Ovary (tissue), 9 donors: ENCODE results near the gene KRT3. TPM values are rescaled to one million over a fixed set of nuclear protein-coding genes. Genes with fewer than 3 reads are reported as not detected.

Experiments used
- DNase-seq, 5 donors: peaks; one replicate each; pipeline ENCODE4 v3.0.0-alpha.2; 2019 to 2020
- H3K27ac ChIP-seq, 2 donors: fragments of 200-600 bp; one replicate each; pipeline versions ENCODE4 v1.5.1 to v1.8.0; 2019 to 2022
- H3K27me3 ChIP-seq: fragments of 200-600 bp; one replicate; pipeline ENCODE4 v1.8.0; 2022
- H3K36me3 ChIP-seq: fragments of 200-600 bp; sonication (generic); one replicate; pipeline ENCODE4 v1.5.1; 2019
- H3K4me1 ChIP-seq: one replicate; pipeline ENCODE4 v1.8.1; 2013; ENCODE audit warnings: mild to moderate bottlenecking, moderate library complexity; ENCODE audit not compliant: insufficient read depth
- H3K4me3 ChIP-seq: fragments of 200-600 bp; sonication (generic); one replicate; pipeline ENCODE4 v1.5.1; 2017
- H3K9me3 ChIP-seq, 2 donors: fragments of 200-600 bp in 1 of 2; sonication (generic) in 1 of 2; one replicate each; pipeline versions ENCODE4 v1.5.1 to v1.8.1; 2013 to 2019; ENCODE audit warnings: mild to moderate bottlenecking in 1 of 2, moderate library complexity in 1 of 2
- EP300 ChIP-seq: sonication (generic); formaldehyde crosslinking; IDR thresholded peaks from one replicate; pipeline ENCODE4 v1.6.1; 2017; ENCODE audit warnings: antibody characterized with exemption
- POLR2A ChIP-seq: fragments of 450-650 bp; IDR thresholded peaks from one replicate; pipeline ENCODE4 v1.6.1; 2017; ENCODE audit warnings: antibody characterized with exemption, mild to moderate bottlenecking, moderate library complexity
- WGBS, 3 donors: extraction: QIAGEN DNeasy Blood & Tissue Kit in 1 of 3; methylation state at CpG; one replicate each; pipeline versions ENCODE4 v1.1.5 to v1.1.7; 2013 to 2017; 5-methylcytosine and 5-hydroxymethylcytosine counted together
- intact Hi-C, 4 donors: fragments of 100-400 bp; cut with DNase I; formaldehyde crosslinking; loops; one replicate each; pipeline versions ENCODE4 v1.11.0 to v1.15.1; 2022 to 2023
- polyA plus RNA-seq, 2 donors: library from polyadenylated mRNA; stranded (reverse); fragments of 200-250 nt in 1 of 2; fragments of 350-450 nt in 1 of 2; fragmentation: Illumina TruSeq in 1 of 2; extraction: RNeasy Lipid Tissue Mini Kit (QIAGEN cat#74804) in 1 of 2; gene quantifications; one replicate each; pipeline ENCODE4 v1.2.3, GENCODE V29; 2013 to 2014
- total RNA-seq, 7 donors: library from RNA; depleted of rRNA in 2 of 7; stranded (reverse); fragments of >200 nt in 2 of 7; fragmentation: NEBNext Ultra II Directional in 3 of 7; extraction: Animal tissue kit (Norgen Biotek cat#: 25700) in 3 of 7; gene quantifications; one replicate each; pipeline versions ENCODE4 v1.1.0 to v1.2.4, GENCODE V29; 2016 to 2023
- TF ChIP-seq, protein P1 (sequence below), 3 donors: fragments of 450-650 bp in 2 of 3; fragments of 200-600 bp in 1 of 3; IDR thresholded peaks; one replicate each; pipeline versions ENCODE4 v1.5.1 to v1.8.0; 2016 to 2022; ENCODE audit warnings: antibody characterized with exemption in 3 of 3, mild to moderate bottlenecking in 1 of 3
- donor health status: DM: no; HTN: no; CAD: no; lungs with moderate emphysema.
- donor health status: DM: no; HTN: no; CAD: no.
- donor health status: Bipolar disorder and iron deficiency.
- donor health status: DM: yes; HTN: yes; CAD: no.
- donor health status: DM: no; HTN: no; CAD: no.
- donor health status: DM: yes; HTN: yes; CAD: no.

KRT3 gene
- total and polyA plus RNA-seq, 9 donors: not detected

DNA sequence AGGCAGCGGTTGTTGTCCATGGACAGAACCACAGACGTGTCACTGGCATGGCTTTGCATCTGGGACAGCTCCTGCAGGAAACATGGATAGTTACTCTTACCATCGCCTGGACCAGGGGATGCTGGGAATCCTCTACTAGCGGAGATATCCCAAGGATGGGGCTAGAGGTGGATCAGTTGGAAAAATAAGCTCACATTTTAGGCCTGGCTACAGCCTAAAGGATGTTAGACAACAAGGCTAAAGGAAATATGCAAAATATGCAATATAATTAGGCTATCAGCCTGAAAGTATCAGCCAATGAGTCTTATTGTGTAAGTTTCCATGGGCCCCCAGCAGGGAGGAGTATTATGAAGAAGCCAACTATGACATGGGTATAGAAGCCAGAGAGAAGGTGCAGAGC, 23.7 kb downstream of the KRT3 start:
- Histone ChIP-seq H3K4me1 (no peaks in the 10 kb centered on the region), H3K36me3 (no peaks in the 10 kb centered on the region), H3K4me3 (no peak overlapping the region), H3K9me3 (no peaks in the 10 kb centered on the region), H3K27me3 (no peaks in the 10 kb centered on the region), H3K27ac (no peak overlapping the region)
- no peak for DNase-seq
- WGBS, 3 donors: 78 to 87% (median 86%) methylated on average over 4 of the region's 4 CpGs
- TF ChIP-seq POLR2A: no peak
- no peak for TF ChIP-seq EP300
- intact Hi-C loops: no loop called here

- H3K4me3 ChIP-seq: no peak overlapping the region
- DNase-seq: no peak
- H3K9me3 ChIP-seq: no peaks in the 10 kb centered on the region
- no peaks in the 10 kb centered on the region for H3K36me3 ChIP-seq
- H3K27ac ChIP-seq: no peak overlapping the region
- TF ChIP-seq POLR2A (no peak), EP300 (no peak)
- TF ChIP-seq, protein P1, sequence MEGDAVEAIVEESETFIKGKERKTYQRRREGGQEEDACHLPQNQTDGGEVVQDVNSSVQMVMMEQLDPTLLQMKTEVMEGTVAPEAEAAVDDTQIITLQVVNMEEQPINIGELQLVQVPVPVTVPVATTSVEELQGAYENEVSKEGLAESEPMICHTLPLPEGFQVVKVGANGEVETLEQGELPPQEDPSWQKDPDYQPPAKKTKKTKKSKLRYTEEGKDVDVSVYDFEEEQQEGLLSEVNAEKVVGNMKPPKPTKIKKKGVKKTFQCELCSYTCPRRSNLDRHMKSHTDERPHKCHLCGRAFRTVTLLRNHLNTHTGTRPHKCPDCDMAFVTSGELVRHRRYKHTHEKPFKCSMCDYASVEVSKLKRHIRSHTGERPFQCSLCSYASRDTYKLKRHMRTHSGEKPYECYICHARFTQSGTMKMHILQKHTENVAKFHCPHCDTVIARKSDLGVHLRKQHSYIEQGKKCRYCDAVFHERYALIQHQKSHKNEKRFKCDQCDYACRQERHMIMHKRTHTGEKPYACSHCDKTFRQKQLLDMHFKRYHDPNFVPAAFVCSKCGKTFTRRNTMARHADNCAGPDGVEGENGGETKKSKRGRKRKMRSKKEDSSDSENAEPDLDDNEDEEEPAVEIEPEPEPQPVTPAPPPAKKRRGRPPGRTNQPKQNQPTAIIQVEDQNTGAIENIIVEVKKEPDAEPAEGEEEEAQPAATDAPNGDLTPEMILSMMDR (IDR thresholded peaks at IDR 0.05): no peak
- H3K27me3 ChIP-seq: no peaks in the 10 kb centered on the region
- H3K4me1 ChIP-seq: no peaks in the 10 kb centered on the region
- intact Hi-C loops: no loop called here
- WGBS, 3 donors: 74 to 82% (median 77%) methylated on average over 4 of the region's 4 CpGs
Observed at GRCh38 chr12:52771505-52771904, 24.4 kb downstream of the KRT3 start.

DNA sequence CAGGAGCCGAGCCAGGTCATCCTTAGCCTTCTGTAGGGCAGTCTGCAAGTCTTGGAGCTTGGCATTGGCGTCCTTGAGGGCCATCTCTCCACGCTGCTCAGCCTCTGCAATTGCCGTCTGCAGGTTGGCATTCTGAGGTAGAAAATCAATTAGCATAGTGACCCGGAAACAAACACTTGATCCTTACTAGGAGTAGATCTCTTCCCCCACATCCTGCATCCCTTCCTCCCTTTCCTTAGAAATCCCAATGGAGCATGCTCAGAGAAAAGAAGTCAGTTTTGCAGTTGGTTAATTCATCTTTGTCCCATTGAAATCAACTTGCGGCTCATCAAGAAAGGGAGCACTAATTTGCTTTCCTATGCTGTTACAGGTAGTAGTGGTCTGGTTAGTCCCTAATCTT, 24.8 kb downstream of the KRT3 start:
- Histone ChIP-seq H3K27me3 (no peaks in the 10 kb centered on the region), H3K4me1 (no peaks in the 10 kb centered on the region), H3K9me3 (no peaks in the 10 kb centered on the region), H3K27ac (no peak overlapping the region), H3K36me3 (no peaks in the 10 kb centered on the region), H3K4me3 (no peak overlapping the region)
- no peak for DNase-seq
- WGBS, 3 donors: 69 to 83% (median 81%) methylated on average over 6 of the region's 6 CpGs
- intact Hi-C loops: no loop called here
- TF ChIP-seq, protein P1 (IDR thresholded peaks at IDR 0.05): no peak
- TF ChIP-seq EP300 (no peak), POLR2A (no peak)

DNA sequence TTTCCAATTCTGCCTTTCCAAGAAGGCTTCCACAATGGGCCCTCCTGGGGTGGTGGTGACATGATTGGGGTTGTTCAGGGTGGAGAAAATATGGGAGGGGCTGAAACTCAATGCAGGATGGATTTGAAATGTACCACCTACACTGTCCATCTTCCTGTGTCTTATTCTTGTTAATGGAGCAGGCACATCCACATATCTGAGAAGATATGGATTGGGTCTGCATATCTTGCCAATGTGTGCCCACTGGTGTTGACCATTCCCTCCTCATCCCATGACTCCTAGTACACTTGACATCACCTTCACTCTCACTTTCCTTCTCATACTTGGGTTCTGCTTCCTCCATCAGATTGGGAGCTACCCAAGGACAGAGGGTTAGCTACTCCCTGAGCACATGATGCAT, 26.0 kb downstream of the KRT3 start:
- no peak for TF ChIP-seq POLR2A
- TF ChIP-seq, protein P1 (IDR thresholded peaks at IDR 0.05): no peak
- TF ChIP-seq EP300: no peak
- DNase-seq: no peak
- no peak overlapping the region for H3K4me3 ChIP-seq
- no peak overlapping the region for H3K27ac ChIP-seq
- H3K27me3 ChIP-seq: no peaks in the 10 kb centered on the region
- no peaks in the 10 kb centered on the region for H3K4me1 ChIP-seq
- H3K9me3 ChIP-seq: no peaks in the 10 kb centered on the region
- intact Hi-C loops: no loop called here
- no peaks in the 10 kb centered on the region for H3K36me3 ChIP-seq

DNA sequence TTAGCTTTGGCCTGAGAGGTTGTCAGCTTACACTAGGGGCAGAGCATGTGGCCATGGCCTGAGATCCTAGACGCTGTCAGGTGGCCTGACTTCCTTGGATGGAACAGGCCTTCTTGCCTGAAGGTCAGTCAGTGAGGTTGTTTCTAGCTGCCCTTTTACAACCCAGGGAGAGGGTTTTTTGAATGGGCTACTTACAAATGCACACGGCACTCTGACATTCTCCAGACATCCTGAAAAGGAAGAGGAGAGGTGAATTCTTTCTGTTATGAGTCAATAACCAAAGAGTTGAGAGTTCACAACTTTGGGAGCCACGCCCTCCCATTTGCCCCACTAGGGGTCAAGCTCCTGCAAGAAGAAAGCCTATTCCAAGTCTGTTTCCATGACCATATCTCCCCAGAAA, 26.6 kb downstream of the KRT3 start:
- DNase-seq: no peak
- H3K9me3 ChIP-seq: no peaks in the 10 kb centered on the region
- intact Hi-C loops: no loop called here
- TF ChIP-seq EP300: no peak
- TF ChIP-seq POLR2A: no peak
- TF ChIP-seq, protein P1 (IDR thresholded peaks at IDR 0.05): no peak
- no peaks in the 10 kb centered on the region for H3K4me1 ChIP-seq
- 52 to 67% (median 61%) methylated on average over 3 of the region's 3 CpGs for WGBS, 3 donors
- H3K27me3 ChIP-seq: no peaks in the 10 kb centered on the region
- H3K4me3 ChIP-seq: no peak overlapping the region
- H3K27ac ChIP-seq: no peak overlapping the region
- H3K36me3 ChIP-seq: no peaks in the 10 kb centered on the region
